ENCODE measurements around the gene PSENEN. TPM values are rescaled to one million over a fixed set of nuclear protein-coding genes. Genes with fewer than 3 reads are reported as not detected.

The PSENEN gene
- total and polyA plus RNA-seq, 2 experiments from 2014 or later, result 20.6 to 175 TPM

GRCh38 chr19:35712567-35713505 lies 32.6 kb upstream of the PSENEN start (continued):
- TF ChIP-seq, protein P1, sequence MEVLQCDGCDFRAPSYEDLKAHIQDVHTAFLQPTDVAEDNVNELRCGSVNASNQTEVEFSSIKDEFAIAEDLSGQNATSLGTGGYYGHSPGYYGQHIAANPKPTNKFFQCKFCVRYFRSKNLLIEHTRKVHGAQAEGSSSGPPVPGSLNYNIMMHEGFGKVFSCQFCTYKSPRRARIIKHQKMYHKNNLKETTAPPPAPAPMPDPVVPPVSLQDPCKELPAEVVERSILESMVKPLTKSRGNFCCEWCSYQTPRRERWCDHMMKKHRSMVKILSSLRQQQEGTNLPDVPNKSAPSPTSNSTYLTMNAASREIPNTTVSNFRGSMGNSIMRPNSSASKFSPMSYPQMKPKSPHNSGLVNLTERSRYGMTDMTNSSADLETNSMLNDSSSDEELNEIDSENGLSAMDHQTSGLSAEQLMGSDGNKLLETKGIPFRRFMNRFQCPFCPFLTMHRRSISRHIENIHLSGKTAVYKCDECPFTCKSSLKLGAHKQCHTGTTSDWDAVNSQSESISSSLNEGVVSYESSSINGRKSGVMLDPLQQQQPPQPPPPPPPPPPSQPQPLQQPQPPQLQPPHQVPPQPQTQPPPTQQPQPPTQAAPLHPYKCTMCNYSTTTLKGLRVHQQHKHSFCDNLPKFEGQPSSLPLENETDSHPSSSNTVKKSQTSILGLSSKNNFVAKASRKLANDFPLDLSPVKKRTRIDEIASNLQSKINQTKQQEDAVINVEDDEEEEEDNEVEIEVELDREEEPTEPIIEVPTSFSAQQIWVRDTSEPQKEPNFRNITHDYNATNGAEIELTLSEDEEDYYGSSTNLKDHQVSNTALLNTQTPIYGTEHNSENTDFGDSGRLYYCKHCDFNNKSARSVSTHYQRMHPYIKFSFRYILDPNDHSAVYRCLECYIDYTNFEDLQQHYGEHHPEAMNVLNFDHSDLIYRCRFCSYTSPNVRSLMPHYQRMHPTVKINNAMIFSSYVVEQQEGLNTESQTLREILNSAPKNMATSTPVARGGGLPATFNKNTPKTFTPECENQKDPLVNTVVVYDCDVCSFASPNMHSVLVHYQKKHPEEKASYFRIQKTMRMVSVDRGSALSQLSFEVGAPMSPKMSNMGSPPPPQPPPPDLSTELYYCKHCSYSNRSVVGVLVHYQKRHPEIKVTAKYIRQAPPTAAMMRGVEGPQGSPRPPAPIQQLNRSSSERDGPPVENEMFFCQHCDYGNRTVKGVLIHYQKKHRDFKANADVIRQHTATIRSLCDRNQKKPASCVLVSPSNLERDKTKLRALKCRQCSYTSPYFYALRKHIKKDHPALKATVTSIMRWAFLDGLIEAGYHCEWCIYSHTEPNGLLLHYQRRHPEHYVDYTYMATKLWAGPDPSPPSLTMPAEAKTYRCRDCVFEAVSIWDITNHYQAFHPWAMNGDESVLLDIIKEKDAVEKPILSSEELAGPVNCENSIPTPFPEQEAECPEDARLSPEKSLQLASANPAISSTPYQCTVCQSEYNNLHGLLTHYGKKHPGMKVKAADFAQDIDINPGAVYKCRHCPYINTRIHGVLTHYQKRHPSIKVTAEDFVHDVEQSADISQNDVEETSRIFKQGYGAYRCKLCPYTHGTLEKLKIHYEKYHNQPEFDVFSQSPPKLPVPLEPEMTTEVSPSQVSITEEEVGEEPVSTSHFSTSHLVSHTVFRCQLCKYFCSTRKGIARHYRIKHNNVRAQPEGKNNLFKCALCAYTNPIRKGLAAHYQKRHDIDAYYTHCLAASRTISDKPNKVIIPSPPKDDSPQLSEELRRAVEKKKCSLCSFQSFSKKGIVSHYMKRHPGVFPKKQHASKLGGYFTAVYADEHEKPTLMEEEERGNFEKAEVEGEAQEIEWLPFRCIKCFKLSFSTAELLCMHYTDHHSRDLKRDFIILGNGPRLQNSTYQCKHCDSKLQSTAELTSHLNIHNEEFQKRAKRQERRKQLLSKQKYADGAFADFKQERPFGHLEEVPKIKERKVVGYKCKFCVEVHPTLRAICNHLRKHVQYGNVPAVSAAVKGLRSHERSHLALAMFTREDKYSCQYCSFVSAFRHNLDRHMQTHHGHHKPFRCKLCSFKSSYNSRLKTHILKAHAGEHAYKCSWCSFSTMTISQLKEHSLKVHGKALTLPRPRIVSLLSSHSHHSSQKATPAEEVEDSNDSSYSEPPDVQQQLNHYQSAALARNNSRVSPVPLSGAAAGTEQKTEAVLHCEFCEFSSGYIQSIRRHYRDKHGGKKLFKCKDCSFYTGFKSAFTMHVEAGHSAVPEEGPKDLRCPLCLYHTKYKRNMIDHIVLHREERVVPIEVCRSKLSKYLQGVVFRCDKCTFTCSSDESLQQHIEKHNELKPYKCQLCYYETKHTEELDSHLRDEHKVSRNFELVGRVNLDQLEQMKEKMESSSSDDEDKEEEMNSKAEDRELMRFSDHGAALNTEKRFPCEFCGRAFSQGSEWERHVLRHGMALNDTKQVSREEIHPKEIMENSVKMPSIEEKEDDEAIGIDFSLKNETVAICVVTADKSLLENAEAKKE (CRISPR knock-in tag; IDR thresholded peaks at IDR 0.05), result no peak
- no peak for TF ChIP-seq EZH2 (IDR thresholded peaks at IDR 0.05; ENCODE audit: low read depth, unreplicated experiment)
- no peak; the same call in 1 of the 2 replicates for TF ChIP-seq POLR2AphosphoS5 (IDR thresholded peaks at IDR 0.05; ENCODE audit: low read depth)
- no peak for TF ChIP-seq NANOG (IDR thresholded peaks at IDR 0.05; ENCODE audit: borderline replicate concordance)
- TF ChIP-seq EZH2phosphoT487 (IDR thresholded peaks at IDR 0.05; ENCODE audit: unreplicated experiment), result no peak
- no peak for TF ChIP-seq CREB1 (CRISPR knock-in tag; IDR thresholded peaks at IDR 0.05; ENCODE audit: low read depth)
- no peak for TF ChIP-seq ZNF331 (CRISPR knock-in tag; IDR thresholded peaks at IDR 0.05; ENCODE audit: low read depth)
- TF ChIP-seq REST (IDR thresholded peaks at IDR 0.05; ENCODE audit: unreplicated experiment), result no peak
- TF ChIP-seq ZNF114 (CRISPR knock-in tag; IDR thresholded peaks at IDR 0.05), result no peak

All from GM23338 (cell line).